GM12801 (cell line): ENCODE measurements around the gene LPCAT3.

Experiments
- CTCF ChIP-seq: IDR thresholded peaks from one replicate; pipeline ENCODE4 v1.5.1; 2011; ENCODE audit warnings: control low read depth; ENCODE audit not compliant: insufficient read length; ENCODE audit errors: extremely low read depth

Gene LPCAT3

DNA sequence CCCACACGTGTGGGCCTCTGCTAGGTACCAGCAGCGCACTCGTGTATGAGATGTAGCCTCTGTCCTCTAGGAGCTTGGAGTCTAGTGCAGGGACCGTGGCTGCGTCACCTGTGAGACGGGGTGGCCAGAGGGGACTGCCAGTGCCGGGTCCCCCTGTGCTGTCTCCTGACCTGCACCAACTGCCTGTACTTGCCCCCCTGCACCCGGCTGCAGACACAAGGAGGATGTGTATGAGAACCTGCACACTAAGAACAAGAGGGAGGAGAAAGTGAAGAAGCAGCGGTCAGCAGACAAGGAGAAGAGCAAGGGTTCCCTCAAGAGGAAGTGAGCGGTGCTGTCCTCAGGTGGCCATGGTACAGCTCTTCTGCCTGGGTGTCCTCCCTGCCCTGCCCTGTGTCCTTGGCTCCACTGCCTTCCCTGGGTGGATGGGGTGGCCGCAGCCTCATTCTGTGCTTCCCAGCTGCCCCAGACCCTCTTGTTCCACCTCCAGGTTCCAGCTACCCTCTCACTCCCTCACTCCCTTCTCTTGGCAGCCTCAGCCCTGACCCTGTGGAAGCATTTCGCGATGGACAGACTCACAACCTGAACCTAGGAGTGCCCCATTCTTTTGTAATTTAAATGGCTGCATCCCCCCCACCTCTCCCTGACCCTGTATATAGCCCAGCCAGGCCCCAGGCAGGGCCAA is 57.5 kb downstream of the LPCAT3 start:
- no peak for TF ChIP-seq CTCF

DNA sequence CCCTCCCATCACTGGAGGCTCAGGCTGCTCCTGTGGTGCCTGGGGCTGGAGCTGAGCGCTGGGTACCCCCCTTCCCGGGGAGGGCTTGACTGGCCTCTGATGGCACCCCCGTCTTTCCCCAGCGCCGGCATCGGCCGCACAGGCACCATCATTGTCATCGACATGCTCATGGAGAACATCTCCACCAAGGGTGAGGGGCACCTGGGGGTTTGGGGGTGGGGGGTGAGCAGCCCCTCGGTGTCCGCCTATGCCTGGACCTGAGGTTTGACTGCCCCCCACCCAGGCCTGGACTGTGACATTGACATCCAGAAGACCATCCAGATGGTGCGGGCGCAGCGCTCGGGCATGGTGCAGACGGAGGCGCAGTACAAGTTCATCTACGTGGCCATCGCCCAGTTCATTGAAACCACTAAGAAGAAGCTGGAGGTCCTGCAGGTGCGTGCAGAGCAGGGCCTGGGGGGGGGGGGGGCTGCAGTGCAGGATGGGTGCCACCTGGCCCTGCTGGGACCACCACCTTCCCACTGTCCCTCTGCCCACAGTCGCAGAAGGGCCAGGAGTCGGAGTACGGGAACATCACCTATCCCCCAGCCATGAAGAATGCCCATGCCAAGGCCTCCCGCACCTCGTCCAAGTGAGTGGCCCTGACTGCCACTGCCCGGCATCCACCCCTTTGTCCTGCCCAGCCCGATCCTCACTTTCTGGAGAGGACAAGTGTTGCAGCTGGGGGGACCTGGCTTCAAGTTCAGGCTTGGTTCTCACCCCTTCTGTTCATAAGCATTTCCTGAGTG is 58.3 kb downstream of the LPCAT3 start:
- no peak for TF ChIP-seq CTCF

DNA sequence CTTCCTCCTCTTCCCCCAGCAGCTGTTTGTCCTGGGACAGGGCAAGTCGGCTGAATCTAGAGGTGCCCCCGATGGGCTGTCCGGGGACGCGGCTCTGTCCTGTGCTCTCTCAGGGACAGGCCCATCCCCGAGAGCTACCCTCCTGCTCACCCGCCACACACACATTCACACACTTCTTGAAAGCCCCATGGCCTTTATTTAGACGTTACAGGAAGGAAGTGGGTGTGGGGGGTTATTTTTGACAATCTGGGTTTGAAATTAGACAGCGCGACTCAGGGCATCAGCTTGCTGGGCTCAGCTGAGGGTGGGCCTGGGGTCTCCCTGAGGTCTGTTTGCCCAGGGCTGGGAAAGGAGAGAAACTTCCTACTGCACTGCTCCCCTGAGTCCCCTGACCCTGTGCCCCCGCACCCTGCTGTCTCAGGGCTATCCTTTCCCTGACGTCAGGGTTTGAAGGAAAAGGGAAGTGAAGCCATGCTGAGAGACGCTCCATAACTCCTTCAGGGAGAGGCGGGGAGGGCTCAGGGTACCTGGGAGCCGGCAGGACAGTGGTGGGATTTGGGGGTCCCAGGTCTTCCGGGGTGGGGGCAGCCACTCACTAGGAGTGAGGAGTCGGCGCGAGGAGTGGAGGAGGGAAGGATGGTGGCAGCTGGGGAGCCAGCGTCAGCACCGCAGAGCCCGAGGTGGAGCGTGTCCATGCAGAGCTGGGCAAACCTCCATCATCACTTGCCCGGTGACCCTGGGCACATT is 59.0 kb downstream of the LPCAT3 start:
- no peak for TF ChIP-seq CTCF

DNA sequence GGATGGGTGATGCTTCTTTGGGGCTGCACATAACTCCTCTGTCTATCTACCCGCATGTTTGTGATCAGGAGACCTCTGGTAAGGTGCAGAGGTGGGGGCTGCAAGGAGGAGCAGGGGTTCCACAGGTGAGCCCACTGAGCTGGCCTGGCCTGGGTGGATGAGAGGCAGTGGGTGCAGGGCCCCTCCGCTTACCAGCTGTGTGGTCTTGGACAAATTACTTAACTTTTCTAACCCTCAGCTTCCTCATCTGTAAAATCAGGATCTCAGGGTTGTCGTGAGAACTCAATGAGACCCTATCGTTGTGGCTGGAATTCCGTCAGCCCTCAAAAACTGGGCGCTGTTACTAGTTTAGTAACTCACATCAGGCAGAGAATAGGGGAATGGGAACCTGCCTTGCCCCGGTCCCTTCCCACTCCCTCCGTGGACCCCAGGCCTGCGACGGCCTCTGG is 59.6 kb downstream of the LPCAT3 start:
- no peak for TF ChIP-seq CTCF

- no peak for TF ChIP-seq CTCF
Observed at GRCh38 chr12:6957741-6958608, 60.3 kb downstream of the LPCAT3 start.

DNA sequence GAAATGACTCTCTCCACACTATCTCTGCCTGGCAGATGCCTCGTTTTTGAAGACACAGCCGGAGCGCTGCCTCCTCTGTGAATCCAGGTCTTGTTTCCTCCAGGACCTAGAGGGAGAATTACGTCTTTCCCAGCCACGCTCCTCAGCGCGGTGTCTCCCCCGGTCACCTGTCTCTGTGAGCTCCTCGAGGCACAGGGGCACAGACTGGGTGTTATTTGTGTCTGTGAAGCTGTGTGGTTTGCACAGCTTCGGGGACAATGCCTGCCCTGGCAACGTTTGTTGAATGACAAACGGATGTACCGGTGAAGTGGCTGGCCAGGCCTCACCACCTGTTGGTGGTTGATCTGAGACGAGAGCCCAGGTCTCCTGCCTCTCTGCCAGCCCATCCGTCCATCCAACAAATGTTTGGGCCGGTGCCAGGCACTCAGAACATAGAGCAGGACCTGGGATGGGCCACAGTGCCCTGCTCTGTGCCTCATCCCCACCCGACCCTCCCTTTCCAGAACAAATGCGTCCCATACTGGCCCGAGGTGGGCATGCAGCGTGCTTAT is 61.0 kb downstream of the LPCAT3 start:
- no peak for TF ChIP-seq CTCF
